NCI-H510A treated with DMSO at 0.1 percent for 48 hours (cell line): ENCODE data around the gene ADAMTS4.

Experiments used
- DNase-seq: peaks from one replicate; lab custom pipeline; 2025; lab: John Stamatoyannopoulos, UW

ADAMTS4 gene

DNA sequence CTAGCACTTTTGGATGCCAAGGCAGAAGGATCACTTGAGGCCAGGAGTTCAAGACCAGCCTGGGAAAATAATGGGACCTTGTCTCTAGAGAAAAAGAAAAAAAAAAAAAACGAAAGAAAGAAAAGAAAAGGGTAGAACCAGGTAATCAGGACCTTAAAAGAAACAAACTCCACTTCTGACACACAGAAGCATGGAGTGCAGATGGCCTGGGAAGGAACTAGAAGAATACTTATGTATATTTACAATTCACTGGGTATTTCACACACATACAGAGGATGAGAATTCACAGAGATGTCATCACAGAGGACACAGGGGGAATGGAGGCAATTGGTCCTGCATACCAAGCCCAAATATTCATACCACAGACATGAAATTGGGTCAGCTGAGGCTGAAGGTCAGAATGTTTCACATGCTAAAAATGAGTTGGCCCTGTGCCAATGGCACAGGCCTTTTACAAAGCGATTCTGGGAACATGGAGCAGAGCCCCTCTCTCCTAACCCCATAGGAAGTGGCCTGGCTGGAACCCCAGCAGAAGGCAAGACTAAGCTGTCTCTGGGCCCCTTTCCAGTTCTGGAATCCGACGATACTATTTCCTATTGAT lies 26.0 kb downstream of the ADAMTS4 start:
- DNase-seq: no peak

DNA sequence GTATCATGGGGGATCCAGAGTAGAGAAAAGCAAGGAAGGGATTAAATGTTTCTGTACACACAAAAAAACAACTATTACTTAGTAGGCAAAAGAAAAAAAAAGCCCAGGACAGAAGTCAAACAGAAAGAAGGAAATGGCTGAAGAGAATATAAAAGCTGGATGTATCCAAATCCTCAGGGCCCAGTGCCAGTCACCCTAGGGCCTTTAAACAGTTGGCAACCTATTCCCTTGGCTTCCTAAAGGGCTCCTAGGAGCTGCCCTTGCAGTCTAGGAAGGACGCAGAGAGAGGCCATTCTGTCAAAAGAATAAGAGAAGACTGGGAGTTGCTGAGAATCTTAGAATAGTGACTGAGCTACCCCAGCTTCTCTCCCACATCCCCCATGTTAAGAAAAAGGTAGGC lies 26.5 kb downstream of the ADAMTS4 start:
- no peak for DNase-seq

- DNase-seq: no peak
Observed at GRCh38 chr1:161171696-161172095, 27.2 kb downstream of the ADAMTS4 start.

GRCh38 chr1:161171191-161171590 lies 27.7 kb downstream of the ADAMTS4 start:
- no peak for DNase-seq

- no peak for DNase-seq
Observed at GRCh38 chr1:161168906-161169305, 29.9 kb downstream of the ADAMTS4 start.

DNA sequence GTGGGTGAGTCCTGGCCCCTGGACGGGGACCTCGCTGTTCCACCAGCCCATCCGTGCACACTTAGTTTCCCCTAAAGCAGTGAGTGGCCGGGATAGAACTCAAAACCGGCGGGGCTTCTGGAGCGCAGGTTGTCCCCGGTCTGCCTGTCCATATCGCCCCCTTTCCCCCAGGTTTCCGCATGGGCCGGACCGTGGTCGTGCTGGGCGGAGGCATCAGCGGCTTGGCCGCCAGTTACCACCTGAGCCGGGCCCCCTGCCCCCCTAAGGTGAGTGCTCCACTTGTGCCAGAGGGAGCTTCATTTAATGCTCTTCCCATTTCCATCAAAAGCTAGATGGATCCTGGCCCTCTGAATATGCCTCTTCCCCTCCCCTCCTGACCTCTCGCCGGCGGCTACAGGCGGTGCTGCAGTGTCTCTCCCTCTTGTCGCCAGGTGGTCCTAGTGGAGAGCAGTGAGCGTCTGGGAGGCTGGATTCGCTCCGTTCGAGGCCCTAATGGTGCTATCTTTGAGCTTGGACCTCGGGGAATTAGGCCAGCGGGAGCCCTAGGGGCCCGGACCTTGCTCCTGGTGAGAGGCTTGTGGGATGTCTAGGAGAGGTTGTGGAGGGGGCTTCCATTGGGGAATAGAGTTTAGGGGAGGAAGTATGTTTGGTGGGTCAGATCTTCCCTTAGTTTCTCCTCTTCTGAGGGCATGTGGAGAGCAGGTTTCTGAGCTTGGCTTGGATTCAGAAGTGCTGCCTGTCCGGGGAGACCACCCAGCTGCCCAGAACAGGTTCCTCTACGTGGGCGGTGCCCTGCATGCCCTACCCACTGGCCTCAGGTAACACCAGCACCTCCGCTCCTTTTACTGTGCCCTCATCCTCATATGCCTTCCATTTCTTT lies 31.9 kb downstream of the ADAMTS4 start:
- peak; percentile 19 for DNase-seq

DNA sequence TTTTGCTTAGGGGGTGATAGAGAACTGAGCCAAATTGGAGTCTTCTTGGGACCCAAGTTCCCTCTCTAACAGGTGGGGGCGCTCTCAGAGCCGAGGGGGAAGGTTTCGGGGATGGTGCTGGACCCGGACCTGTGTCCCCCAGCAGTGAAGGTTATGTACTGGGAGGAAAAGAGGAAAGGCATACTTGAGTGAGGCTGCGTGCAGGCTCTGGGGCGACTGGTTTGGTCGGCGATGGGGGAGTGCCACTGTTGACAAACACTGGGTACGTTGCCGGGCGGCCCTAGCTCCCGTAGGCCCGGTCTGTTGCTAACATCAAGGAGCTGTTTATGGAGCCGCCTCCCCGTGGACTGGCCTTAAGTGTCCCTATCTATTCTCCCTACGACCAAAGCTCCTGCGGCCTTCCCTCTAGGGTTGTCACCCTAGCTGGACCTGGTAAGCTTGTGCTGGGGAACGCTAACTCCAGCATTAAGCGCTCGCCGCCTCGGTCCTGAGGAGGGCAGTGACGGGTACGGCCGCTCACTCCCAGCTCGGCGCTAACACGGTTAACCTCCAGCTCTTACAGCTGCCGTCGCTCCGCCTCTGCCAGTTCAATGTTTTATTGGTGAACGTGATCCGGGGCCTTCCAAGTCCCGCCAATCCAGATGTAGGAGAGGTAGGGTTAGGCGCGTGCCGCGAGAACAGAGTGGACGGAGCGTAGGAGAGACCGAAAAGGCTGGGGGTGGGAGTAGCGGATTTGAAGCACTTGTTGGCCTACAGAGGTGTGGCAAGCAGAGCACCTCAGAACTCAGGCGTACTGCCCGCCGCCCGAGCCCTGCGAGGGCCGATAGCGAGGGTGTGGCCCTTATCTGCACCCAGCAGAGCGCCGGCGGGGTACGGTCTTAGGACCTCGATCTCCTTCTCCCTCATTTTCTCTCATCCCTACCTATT lies 32.8 kb downstream of the ADAMTS4 start, which contains the start of gene PPOX:
Gene PPOX, plus strand, starts transcription at position 685 of the 927 bp plus-strand sequence. CDS start 422 bp downstream, outside the sequence.
- peak; percentile 99 for DNase-seq

DNA sequence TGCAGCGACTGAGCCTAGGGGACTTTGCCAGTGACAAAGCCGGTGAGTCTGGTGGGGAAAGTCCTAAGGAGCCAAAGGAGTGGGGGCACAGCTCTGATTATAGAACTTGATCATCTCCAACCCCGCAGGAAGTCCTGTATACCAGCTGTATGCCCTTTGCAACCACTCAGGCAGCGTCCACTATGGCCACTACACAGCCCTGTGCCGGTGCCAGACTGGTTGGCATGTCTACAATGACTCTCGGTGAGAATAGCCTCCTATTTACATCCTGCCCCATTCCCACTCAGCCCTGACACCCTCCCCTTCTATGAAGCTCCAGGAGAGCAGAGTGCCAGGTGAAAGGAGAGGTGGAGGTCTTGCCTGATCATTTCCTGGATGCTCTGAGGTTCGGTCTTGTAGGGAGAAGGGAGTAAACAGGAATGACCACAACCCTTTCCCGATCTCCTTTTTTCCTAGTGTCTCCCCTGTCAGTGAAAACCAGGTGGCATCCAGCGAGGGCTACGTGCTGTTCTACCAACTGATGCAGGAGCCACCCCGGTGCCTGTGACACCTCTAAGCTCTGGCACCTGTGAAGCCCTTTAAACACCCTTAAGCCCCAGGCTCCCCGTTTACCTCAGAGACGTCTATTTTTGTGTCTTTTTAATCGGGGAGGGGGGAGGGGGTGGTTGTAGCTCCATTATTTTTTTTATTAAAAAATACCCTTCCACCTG lies 33.8 kb downstream of the ADAMTS4 start:
- DNase-seq: no peak

DNA sequence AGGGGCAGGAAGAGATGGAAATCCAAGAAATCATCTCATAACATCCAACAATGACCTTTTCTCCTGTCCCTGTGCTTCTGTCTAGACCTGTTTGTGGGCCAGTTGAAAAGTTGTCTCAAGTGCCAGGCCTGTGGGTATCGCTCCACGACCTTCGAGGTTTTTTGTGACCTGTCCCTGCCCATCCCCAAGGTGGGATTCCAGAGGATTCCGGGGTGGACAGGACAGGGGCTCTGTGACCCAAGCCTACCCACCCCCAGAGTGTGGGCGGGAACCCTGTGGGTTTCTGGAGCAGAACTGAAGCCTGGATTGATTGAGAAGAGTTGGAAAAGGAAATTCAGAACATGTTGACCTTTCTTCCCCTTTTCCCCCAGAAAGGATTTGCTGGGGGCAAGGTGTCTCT lies 35.1 kb downstream of the ADAMTS4 start:
- DNase-seq: no peak

- DNase-seq: no peak
Observed at GRCh38 chr1:161162806-161163205, 36.0 kb downstream of the ADAMTS4 start.

- DNase-seq: no peak
Observed at GRCh38 chr1:161162052-161162451, 36.8 kb downstream of the ADAMTS4 start.

DNA sequence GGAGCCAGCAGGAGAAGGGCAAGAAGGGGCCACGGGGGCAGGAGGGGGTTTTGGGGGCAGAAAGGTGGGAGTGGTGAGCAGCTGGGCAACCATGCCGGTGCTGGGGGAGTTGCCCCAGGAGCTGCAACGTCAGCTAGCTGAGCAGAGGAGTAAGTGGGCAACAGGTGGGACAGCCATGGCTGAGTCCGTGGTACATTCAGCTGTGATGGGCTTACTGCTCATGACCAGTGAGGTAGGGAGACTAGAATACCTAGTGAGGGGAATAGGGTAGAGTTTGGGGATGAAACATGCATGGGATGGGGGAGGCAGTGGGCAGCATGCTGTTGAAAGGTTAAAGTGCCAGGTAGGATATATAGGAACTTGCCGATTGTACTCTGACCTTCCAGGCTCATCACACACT lies 37.2 kb downstream of the ADAMTS4 start:
- DNase-seq: no peak

GRCh38 chr1:161160671-161161145 lies 38.1 kb downstream of the ADAMTS4 start:
- no peak for DNase-seq

GRCh38 chr1:161159913-161160243 lies 39.0 kb downstream of the ADAMTS4 start:
- DNase-seq: no peak

DNA sequence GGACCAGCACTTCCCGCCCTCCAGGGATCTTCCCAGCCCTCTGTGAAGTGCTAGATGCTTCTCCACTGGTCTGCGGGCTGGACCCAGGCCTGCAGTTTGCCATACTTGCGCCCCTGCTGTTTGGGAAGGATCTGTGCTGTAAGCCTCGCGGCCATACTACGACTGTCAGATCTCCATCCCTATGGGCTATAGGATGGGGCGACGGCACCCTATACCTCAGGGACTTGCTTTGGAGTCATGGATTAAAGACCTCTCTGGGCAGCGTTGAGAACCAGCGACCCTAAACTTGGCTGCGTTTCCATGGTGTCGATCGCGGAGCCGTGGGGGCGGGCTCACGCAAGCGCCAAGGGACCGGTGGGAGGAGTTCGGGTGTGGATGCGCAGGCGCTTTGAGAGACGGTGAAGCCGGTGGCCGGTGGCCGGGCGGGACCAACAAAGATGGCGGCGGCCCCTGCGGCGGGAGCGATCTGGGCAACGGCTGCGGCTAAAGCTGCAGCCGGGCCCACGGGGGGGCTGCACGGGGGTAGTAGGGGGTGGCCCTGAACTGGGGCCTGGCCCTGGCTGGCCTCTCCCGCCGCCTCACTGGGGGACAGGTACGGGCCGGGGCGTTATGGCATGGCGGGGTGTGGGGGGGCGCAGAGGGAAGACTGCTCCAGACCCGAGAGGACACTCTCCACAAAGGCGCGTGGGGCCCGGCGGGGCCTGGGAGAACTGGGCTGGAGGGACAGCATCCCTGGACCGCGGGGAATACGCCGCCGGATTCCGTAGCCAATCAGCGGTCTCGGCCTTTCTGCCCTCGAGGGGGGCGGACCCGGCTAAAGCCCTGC lies 39.6 kb downstream of the ADAMTS4 start, which contains the start of gene USP21:
Gene USP21, plus strand, starts transcription at position 414 of the 826 bp plus-strand sequence. CDS start 1,141 bp downstream, outside the sequence.
- DNase-seq: peak; percentile 85

DNA sequence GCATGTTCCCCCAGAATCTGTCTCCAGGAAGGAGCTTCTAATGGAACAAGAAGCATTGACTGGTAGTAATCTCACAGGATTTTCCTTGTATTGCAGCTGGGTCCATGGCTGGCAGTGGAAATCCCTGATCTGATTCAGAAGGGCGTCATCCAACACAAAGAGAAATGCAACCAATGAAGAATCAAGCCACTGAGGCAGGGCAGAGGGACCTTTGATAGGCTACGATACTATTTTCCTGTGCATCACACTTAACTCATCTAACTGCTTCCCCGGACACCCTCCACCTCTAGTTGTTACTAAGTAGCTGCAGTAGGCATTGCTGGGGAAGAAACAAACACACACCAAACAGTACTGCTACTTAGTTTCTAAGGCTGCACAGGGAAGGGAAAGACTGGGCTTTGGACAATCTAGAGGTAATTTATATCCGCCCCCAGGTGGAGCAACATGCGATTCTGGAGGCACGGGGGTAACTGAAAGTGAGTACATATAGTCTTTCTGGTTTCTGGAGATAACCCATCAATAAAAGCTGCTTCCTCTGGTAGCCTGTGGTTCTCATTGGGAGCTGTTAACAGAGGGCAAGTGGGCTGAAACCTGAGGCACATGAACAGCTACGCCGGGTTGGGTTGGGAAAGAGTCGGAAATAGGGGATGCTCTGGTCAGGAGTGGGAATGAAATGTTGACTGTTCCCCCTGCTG lies 40.4 kb downstream of the ADAMTS4 start:
- DNase-seq: no peak

- DNase-seq: no peak
Observed at GRCh38 chr1:161157867-161158266, 41.0 kb downstream of the ADAMTS4 start.

- DNase-seq: peak; percentile 87
Observed at GRCh38 chr1:161153682-161154337, 45.0 kb downstream of the ADAMTS4 start, which contains the start of gene UFC1. Gene UFC1 (plus strand): TSS chr1:161153978. CDS start chr1:161153998, 20 bp downstream.

GRCh38 chr1:161153176-161153575 lies 45.7 kb downstream of the ADAMTS4 start:
- no peak for DNase-seq
